ENCODE data around the gene NT5C1A.
A peak's percentile ranks its signal among the peaks of the same experiment; 100 is the strongest.

Gene NT5C1A

DNA sequence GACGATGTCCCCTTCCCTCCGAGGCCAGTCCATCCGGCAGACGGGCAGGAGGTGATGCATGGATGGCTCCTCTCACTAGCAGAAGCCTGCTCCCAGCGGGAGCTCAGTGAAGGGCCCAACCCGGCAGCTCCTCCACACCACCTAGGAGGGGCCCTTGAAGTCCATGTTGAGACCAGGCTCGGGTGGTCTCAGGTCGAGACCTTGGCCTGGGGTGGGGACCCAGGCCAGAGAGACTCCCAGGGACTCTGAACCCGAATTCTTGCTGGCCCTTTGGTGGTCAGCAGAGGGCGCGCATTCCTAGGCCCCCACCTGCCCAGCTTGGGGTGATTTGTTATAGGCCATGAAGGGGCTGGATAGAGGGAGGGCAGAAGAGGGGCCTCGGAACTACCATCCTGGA is 642 bp upstream of the NT5C1A start:
- POLR2A ChIA-PET: interaction anchor here (0.9 to 2.0 kb wide), 2 partner anchors 9 to 19 kb away, joined by 4 to 5 read pairs; partner anchors contain the start of gene HPCAL4
- H3K4me3 ChIP-seq (ENCODE audit: low read depth, low read length): no peak overlapping the region
- CTCF ChIA-PET: interaction anchor here (0.6 to 10.1 kb wide), 10 partner anchors 9 to 574 kb away, joined by 3 to 181 read pairs (median 4); no protein-coding TSS in a partner anchor
- TF ChIP-seq, protein P1, sequence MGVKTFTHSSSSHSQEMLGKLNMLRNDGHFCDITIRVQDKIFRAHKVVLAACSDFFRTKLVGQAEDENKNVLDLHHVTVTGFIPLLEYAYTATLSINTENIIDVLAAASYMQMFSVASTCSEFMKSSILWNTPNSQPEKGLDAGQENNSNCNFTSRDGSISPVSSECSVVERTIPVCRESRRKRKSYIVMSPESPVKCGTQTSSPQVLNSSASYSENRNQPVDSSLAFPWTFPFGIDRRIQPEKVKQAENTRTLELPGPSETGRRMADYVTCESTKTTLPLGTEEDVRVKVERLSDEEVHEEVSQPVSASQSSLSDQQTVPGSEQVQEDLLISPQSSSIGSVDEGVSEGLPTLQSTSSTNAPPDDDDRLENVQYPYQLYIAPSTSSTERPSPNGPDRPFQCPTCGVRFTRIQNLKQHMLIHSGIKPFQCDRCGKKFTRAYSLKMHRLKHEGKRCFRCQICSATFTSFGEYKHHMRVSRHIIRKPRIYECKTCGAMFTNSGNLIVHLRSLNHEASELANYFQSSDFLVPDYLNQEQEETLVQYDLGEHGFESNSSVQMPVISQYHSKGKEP (tag by site-specific recombination; IDR thresholded peaks at IDR 0.05): no peak
- TF ChIP-seq ZNF214 (tag by site-specific recombination; IDR thresholded peaks at IDR 0.05; ENCODE audit: borderline replicate concordance) (no peak), ZNF791 (tag by site-specific recombination; IDR thresholded peaks at IDR 0.05) (no peak), KLF9 (tag by site-specific recombination; IDR thresholded peaks at IDR 0.05; ENCODE audit: low read depth) (no peak), ZNF544 (tag by site-specific recombination; IDR thresholded peaks at IDR 0.05) (no peak), ZNF600 (tag by site-specific recombination; IDR thresholded peaks at IDR 0.05) (no peak), OVOL3 (tag by site-specific recombination; IDR thresholded peaks at IDR 0.05) (no peak), SCRT2 (tag by site-specific recombination; IDR thresholded peaks at IDR 0.05) (no peak), ZSCAN16 (tag by site-specific recombination; IDR thresholded peaks at IDR 0.05) (no peak), HOXD13 (CRISPR knock-in tag; IDR thresholded peaks at IDR 0.05; ENCODE audit: borderline replicate concordance) (no peak), ZNF529 (tag by site-specific recombination; IDR thresholded peaks at IDR 0.05; ENCODE audit: insufficient replicate concordance) (no peak), REPIN1 (tag by site-specific recombination; IDR thresholded peaks at IDR 0.05; ENCODE audit: low read depth) (no peak)
- TF ChIP-seq, protein P2, sequence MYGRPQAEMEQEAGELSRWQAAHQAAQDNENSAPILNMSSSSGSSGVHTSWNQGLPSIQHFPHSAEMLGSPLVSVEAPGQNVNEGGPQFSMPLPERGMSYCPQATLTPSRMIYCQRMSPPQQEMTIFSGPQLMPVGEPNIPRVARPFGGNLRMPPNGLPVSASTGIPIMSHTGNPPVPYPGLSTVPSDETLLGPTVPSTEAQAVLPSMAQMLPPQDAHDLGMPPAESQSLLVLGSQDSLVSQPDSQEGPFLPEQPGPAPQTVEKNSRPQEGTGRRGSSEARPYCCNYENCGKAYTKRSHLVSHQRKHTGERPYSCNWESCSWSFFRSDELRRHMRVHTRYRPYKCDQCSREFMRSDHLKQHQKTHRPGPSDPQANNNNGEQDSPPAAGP (tag by site-specific recombination; IDR thresholded peaks at IDR 0.05): no peak
- TF ChIP-seq, protein P3, sequence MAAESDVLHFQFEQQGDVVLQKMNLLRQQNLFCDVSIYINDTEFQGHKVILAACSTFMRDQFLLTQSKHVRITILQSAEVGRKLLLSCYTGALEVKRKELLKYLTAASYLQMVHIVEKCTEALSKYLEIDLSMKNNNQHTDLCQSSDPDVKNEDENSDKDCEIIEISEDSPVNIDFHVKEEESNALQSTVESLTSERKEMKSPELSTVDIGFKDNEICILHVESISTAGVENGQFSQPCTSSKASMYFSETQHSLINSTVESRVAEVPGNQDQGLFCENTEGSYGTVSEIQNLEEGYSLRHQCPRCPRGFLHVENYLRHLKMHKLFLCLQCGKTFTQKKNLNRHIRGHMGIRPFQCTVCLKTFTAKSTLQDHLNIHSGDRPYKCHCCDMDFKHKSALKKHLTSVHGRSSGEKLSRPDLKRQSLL (tag by site-specific recombination; IDR thresholded peaks at IDR 0.05): no peak
- TF ChIP-seq, protein P4, sequence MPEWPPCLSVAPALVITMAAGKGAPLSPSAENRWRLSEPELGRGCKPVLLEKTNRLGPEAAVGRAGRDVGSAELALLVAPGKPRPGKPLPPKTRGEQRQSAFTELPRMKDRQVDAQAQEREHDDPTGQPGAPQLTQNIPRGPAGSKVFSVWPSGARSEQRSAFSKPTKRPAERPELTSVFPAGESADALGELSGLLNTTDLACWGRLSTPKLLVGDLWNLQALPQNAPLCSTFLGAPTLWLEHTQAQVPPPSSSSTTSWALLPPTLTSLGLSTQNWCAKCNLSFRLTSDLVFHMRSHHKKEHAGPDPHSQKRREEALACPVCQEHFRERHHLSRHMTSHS (tag by site-specific recombination; IDR thresholded peaks at IDR 0.05): no peak
- TF ChIP-seq, protein P5, sequence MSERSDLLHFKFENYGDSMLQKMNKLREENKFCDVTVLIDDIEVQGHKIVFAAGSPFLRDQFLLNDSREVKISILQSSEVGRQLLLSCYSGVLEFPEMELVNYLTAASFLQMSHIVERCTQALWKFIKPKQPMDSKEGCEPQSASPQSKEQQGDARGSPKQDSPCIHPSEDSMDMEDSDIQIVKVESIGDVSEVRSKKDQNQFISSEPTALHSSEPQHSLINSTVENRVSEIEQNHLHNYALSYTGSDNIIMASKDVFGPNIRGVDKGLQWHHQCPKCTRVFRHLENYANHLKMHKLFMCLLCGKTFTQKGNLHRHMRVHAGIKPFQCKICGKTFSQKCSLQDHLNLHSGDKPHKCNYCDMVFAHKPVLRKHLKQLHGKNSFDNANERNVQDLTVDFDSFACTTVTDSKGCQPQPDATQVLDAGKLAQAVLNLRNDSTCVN (tag by site-specific recombination; optimal IDR thresholded peaks at IDR 0.05): no peak
- TF ChIP-seq, protein P6, sequence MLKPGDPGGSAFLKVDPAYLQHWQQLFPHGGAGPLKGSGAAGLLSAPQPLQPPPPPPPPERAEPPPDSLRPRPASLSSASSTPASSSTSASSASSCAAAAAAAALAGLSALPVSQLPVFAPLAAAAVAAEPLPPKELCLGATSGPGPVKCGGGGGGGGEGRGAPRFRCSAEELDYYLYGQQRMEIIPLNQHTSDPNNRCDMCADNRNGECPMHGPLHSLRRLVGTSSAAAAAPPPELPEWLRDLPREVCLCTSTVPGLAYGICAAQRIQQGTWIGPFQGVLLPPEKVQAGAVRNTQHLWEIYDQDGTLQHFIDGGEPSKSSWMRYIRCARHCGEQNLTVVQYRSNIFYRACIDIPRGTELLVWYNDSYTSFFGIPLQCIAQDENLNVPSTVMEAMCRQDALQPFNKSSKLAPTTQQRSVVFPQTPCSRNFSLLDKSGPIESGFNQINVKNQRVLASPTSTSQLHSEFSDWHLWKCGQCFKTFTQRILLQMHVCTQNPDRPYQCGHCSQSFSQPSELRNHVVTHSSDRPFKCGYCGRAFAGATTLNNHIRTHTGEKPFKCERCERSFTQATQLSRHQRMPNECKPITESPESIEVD (tag by site-specific recombination; IDR thresholded peaks at IDR 0.05): no peak
- H3K4me1 ChIP-seq (ENCODE audit: control insufficient read depth, insufficient read depth, low read length): no peaks in the 10 kb centered on the region; the same call in 1 of the 2 replicates
- H3K9me3 ChIP-seq (ENCODE audit: control insufficient read depth, insufficient read depth, low read depth, low read length): no peaks in the 10 kb centered on the region
- H3K36me3 ChIP-seq (ENCODE audit: control insufficient read depth in 2 of 2, insufficient read depth in 1 of 2, low read length in 2 of 2): no peaks in the 10 kb centered on the region
- no peak overlapping the region for H3K27ac ChIP-seq (ENCODE audit: extremely low read depth, low read depth, low read length)

DNA sequence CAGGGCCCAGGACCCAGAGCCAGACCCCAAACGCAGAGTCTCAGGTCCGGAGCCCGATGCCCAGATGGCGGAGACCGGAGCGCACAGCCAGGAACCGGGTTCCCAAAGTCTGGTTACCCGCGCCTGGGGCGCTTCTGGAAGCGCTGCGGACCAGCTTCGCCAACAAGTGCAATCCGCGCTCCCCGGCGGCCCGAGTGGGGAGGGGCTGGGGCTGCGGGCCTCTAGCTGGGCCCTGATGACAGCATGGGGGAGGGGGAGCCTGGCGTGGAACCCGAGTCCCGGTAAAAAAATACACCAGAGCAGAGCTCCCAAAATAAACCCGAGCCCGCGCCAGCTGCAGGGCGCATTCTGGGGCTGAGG is 494 bp downstream of the NT5C1A start:
- H3K9me3 ChIP-seq (ENCODE audit: control insufficient read depth, insufficient read depth, low read depth, low read length): no peaks in the 10 kb centered on the region
- TF ChIP-seq ZNF571 (tag by site-specific recombination; IDR thresholded peaks at IDR 0.05) (no peak), ZNF48 (tag by site-specific recombination; IDR thresholded peaks at IDR 0.05) (no peak), ZFP41 (tag by site-specific recombination; IDR thresholded peaks at IDR 0.05; ENCODE audit: borderline replicate concordance) (no peak)
- TF ChIP-seq, protein P7, sequence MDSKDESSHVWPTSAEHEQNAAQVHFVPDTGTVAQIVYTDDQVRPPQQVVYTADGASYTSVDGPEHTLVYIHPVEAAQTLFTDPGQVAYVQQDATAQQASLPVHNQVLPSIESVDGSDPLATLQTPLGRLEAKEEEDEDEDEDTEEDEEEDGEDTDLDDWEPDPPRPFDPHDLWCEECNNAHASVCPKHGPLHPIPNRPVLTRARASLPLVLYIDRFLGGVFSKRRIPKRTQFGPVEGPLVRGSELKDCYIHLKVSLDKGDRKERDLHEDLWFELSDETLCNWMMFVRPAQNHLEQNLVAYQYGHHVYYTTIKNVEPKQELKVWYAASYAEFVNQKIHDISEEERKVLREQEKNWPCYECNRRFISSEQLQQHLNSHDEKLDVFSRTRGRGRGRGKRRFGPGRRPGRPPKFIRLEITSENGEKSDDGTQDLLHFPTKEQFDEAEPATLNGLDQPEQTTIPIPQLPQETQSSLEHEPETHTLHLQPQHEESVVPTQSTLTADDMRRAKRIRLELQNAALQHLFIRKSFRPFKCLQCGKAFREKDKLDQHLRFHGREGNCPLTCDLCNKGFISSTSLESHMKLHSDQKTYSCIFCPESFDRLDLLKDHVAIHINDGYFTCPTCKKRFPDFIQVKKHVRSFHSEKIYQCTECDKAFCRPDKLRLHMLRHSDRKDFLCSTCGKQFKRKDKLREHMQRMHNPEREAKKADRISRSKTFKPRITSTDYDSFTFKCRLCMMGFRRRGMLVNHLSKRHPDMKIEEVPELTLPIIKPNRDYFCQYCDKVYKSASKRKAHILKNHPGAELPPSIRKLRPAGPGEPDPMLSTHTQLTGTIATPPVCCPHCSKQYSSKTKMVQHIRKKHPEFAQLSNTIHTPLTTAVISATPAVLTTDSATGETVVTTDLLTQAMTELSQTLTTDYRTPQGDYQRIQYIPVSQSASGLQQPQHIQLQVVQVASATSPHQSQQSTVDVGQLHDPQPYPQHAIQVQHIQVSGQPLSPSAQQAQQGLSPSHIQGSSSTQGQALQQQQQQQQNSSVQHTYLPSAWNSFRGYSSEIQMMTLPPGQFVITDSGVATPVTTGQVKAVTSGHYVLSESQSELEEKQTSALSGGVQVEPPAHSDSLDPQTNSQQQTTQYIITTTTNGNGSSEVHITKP (tag by site-specific recombination; IDR thresholded peaks at IDR 0.05): peak; percentile 52; the same call in 1 of the 2 replicates
- H3K27ac ChIP-seq (ENCODE audit: extremely low read depth, low read depth, low read length): peak overlapping the region; percentile 32; the same call in 1 of the 2 replicates
- no peaks in the 10 kb centered on the region for H3K36me3 ChIP-seq (ENCODE audit: control insufficient read depth in 2 of 2, insufficient read depth in 1 of 2, low read length in 2 of 2)
- ChIA-PET CTCF (interaction anchor here (0.5 to 10.1 kb wide), 10 partner anchors 10 to 857 kb away, joined by 3 to 181 read pairs (median 4); no protein-coding TSS in a partner anchor), POLR2A (interaction anchor here (1.0 to 2.0 kb wide), 3 partner anchors 10 to 24 kb away, joined by 3 to 5 read pairs (median 4); no protein-coding TSS in a partner anchor)
- H3K4me1 ChIP-seq (ENCODE audit: control insufficient read depth, insufficient read depth, low read length): no peaks in the 10 kb centered on the region; the same call in 1 of the 2 replicates
- H3K4me3 ChIP-seq (ENCODE audit: low read depth, low read length): peak overlapping the region; percentile 31

Measured in HEK293 (cell line).